HepG2 (cell line): ENCODE data around the gene GALNT10. TPM values are rescaled to one million over a fixed set of nuclear protein-coding genes. Genes with fewer than 3 reads are reported as not detected.

Experiments used
- ATAC-seq: fragments of 200-7000 bp; cut with Tn5 transposase; 3 replicates; pipeline ENCODE4 v1.9.1; 2020; ENCODE audit warnings: mild to moderate bottlenecking, moderate library complexity
- BruUV-seq: library from RNA; stranded (reverse); fragments of 400-500 nt; replicated peaks from 2 replicates; lab custom pipeline; 2021; lab: Mats Ljungman, UMichigan
- CTCF ChIA-PET: fragments of 300-600 bp; formaldehyde crosslinking; extraction: SDS; loops from one replicate; lab custom pipeline; 2021; ENCODE audit warnings: low total read pairs, inconsistent platforms, low intra/inter-chr PET ratio; lab: Yijun Ruan, JAX
- POLR2A ChIA-PET: fragments of 350-600 bp; sonication (Branson Sonifier 250); formaldehyde crosslinking; loops from one replicate; lab custom pipeline; 2020; ENCODE audit warnings: antibody characterized with exemption, inconsistent platforms; lab: Yijun Ruan, JAX
- DNase-seq: peaks from one replicate; pipeline ENCODE4 v3.0.0-alpha.2; 2015; ENCODE audit warnings: low spot score
- FAIRE-seq: peaks from 3 replicates; lab custom pipeline; 2011; peaks lifted over from hg19 to GRCh38; lab: Jason Lieb, UNC
- H2AFZ ChIP-seq: one replicate; pipeline ENCODE4 v1.6.1; 2011; ENCODE audit warnings: low read length, inconsistent platforms
- H3K27ac ChIP-seq: fragments of 300-600 bp; 3 replicates; pipeline ENCODE4 v1.8.0; 2011; ENCODE audit warnings: mixed run types, mild to moderate bottlenecking, mixed read lengths, low read length, inconsistent platforms; ENCODE audit not compliant: insufficient read depth; ENCODE audit errors: extremely low read length
- H3K27me3 ChIP-seq, 2 experiments: fragments of 200-600 bp in 1 of 2; 2 replicates in 1 of 2; 3 replicates in 1 of 2; pipeline versions ENCODE4 v1.6.0 to v1.8.0; 2011; ENCODE audit warnings: low read length in 2 of 2, mild to moderate bottlenecking in 2 of 2, moderate library complexity in 2 of 2, inconsistent platforms in 1 of 2; ENCODE audit not compliant: insufficient read depth in 2 of 2, control insufficient read depth in 1 of 2
- H3K36me3 ChIP-seq, 2 experiments: fragments of 200-600 bp in 1 of 2; replicated peaks in 1 of 2; 2 replicates in 1 of 2; 3 replicates in 1 of 2; pipeline versions ENCODE4 v1.5.1 to v1.8.0; 2011; ENCODE audit warnings: low read length in 2 of 2, inconsistent platforms in 1 of 2; ENCODE audit not compliant: insufficient read depth in 2 of 2, control insufficient read depth in 1 of 2
- H3K4me1 ChIP-seq: 2 replicates; pipeline ENCODE4 v1.5.1; 2012; ENCODE audit warnings: low read length, inconsistent platforms; ENCODE audit not compliant: insufficient read depth
- H3K4me2 ChIP-seq: 2 replicates; pipeline ENCODE4 v1.6.0; 2011; ENCODE audit warnings: low read depth, low read length, inconsistent platforms
- H3K4me3 ChIP-seq, 3 experiments: fragments of 200-600 bp in 1 of 3; sonication (generic), shearing (Covaris generic) in 1 of 3; replicated peaks in 1 of 3; 2 replicates each; pipeline ENCODE4 v1.5.1; 2011 to 2016; ENCODE audit warnings: low read length in 3 of 3, inconsistent platforms in 2 of 3, low read depth in 2 of 3, mild to moderate bottlenecking in 2 of 3, control low read depth in 1 of 3, mixed read lengths in 1 of 3; ENCODE audit not compliant: insufficient read depth in 1 of 3
- H3K79me2 ChIP-seq: one replicate; pipeline ENCODE4 v1.6.1; 2011; ENCODE audit warnings: low read length, inconsistent platforms; ENCODE audit not compliant: insufficient read depth
- H3K9ac ChIP-seq: 2 replicates; pipeline ENCODE4 v1.6.0; 2011; ENCODE audit warnings: mild to moderate bottlenecking, low read depth, low read length, inconsistent platforms; ENCODE audit not compliant: insufficient read depth
- H3K9me3 ChIP-seq: 2 replicates; pipeline ENCODE4 v1.5.1; 2012; ENCODE audit warnings: mild to moderate bottlenecking, low read length
- H4K20me1 ChIP-seq: 2 replicates; pipeline ENCODE4 v1.6.0; 2011; ENCODE audit warnings: inconsistent platforms, mild to moderate bottlenecking, low read length, moderate library complexity; ENCODE audit not compliant: insufficient read depth
- KDM2A ChIP-seq: sonication (generic); formaldehyde crosslinking; IDR thresholded peaks from 2 replicates; pipeline ENCODE4 v1.4.0; 2020; ENCODE audit warnings: low read depth, missing genetic modification reagents, borderline replicate concordance
- RBM22 ChIP-seq: fragments of 200-400 bp; formaldehyde crosslinking; optimal IDR thresholded peaks from 2 replicates; pipeline ENCODE3; 2017; ENCODE audit warnings: mild to moderate bottlenecking, low read length, moderate library complexity
- SIX4 ChIP-seq: sonication (generic); formaldehyde crosslinking; IDR thresholded peaks from 2 replicates; pipeline ENCODE4 v1.4.0; 2020; ENCODE audit warnings: missing genetic modification reagents
- SRY ChIP-seq: sonication (generic); formaldehyde crosslinking; IDR thresholded peaks from 2 replicates; pipeline ENCODE4 v1.8.0; 2022; ENCODE audit warnings: mild to moderate bottlenecking, missing genetic modification reagents
- TCF7 ChIP-seq: sonication (generic); IDR thresholded peaks from 2 replicates; pipeline ENCODE4 v1.6.1; 2016; ENCODE audit warnings: antibody characterized with exemption, low read depth
- ZNF235 ChIP-seq: sonication (generic); formaldehyde crosslinking; IDR thresholded peaks from 2 replicates; pipeline ENCODE4 v1.8.1; 2023; ENCODE audit warnings: mild to moderate bottlenecking, missing genetic modification reagents, borderline replicate concordance
- ZNF468 ChIP-seq: sonication (generic); formaldehyde crosslinking; IDR thresholded peaks from 2 replicates; pipeline ENCODE4 v1.8.0; 2022; ENCODE audit warnings: mild to moderate bottlenecking, moderate library complexity, missing genetic modification reagents
- ZSCAN12 ChIP-seq: sonication (generic); formaldehyde crosslinking; IDR thresholded peaks from 2 replicates; pipeline ENCODE4 v1.9.0; 2021; ENCODE audit warnings: mild to moderate bottlenecking, missing genetic modification reagents
- ZSCAN21 ChIP-seq: sonication (generic); formaldehyde crosslinking; IDR thresholded peaks from 2 replicates; pipeline ENCODE4 v1.8.0; 2022; ENCODE audit warnings: mild to moderate bottlenecking, missing genetic modification reagents, moderate library complexity, borderline replicate concordance
- WGBS: methylation state at CpG from one replicate; pipeline ENCODE4 v1.1.6; 2017; ENCODE audit warnings: low lambda C conversion rate; 5-methylcytosine and 5-hydroxymethylcytosine counted together
- in situ Hi-C: cut with HindIII; loops from 2 replicates; pipeline ENCODE4 v1.10.0; 2017; ENCODE audit warnings: low pct_unique_long_range_greater_than_20kb; ENCODE audit not compliant: extremely low pct_ligation_motif_present
- intact Hi-C: fragments of 100-400 bp; cut with micrococcal nuclease; formaldehyde crosslinking; loops from one replicate; pipeline ENCODE4 v1.10.0; 2022; ENCODE audit not compliant: unreplicated experiment
- polyA plus RNA-seq, 8 experiments: library from polyadenylated mRNA; depleted of rRNA in 3 of 8; stranded (reverse) in 7 of 8; unstranded in 1 of 8; fragments of >200 nt; fragmentation: Illumina TruSeq in 4 of 8; extraction: Trizol in 4 of 8; gene quantifications; 2 replicates each; pipeline versions ENCODE4 v1.2.1 to v1.2.3, GENCODE V29; 2011 to 2016; ENCODE audit warnings: low read depth in 4 of 8, missing spikeins in 1 of 8, mixed read lengths in 1 of 8; ENCODE audit not compliant: insufficient read depth in 1 of 8
- total RNA-seq, 5 experiments: library from RNA; depleted of rRNA; stranded (reverse); fragments of >200 nt; fragmentation: Illumina TruSeq; extraction: Trizol; gene quantifications; 2 replicates each; pipeline ENCODE4 v1.2.3, GENCODE V29; 2016; ENCODE audit warnings: low read depth in 1 of 5
- TF ChIP-seq, protein P1 (sequence below): sonication (generic); formaldehyde crosslinking; IDR thresholded peaks from 2 replicates; pipeline ENCODE4 v1.5.1; 2020; ENCODE audit warnings: mild to moderate bottlenecking, missing genetic modification reagents, moderate library complexity

GALNT10 gene
- total and polyA plus RNA-seq, 2 of the 13 experiments (the other 11 are each of a cell fraction or from before 2014, with no cell fraction given) = 8.1 to 11.2 TPM

- BruUV-seq = no TSS peak
- no peaks in the 10 kb centered on the region for H3K27me3 ChIP-seq
- no peak overlapping the region for H3K4me2 ChIP-seq
- no peaks in the 10 kb centered on the region for H3K9me3 ChIP-seq
- 97% methylated on average over 3 of the region's 3 CpGs for WGBS
- ATAC-seq (no peak), DNase-seq (no peak), FAIRE-seq (no peak)
- no peaks in the 10 kb centered on the region for H3K36me3 ChIP-seq
- ChIA-PET CTCF (no interaction called here), POLR2A (no interaction called here)
- H3K79me2 ChIP-seq = no peaks in the 10 kb centered on the region
- H3K4me3 ChIP-seq = no peak overlapping the region
- TF ChIP-seq, protein P1, sequence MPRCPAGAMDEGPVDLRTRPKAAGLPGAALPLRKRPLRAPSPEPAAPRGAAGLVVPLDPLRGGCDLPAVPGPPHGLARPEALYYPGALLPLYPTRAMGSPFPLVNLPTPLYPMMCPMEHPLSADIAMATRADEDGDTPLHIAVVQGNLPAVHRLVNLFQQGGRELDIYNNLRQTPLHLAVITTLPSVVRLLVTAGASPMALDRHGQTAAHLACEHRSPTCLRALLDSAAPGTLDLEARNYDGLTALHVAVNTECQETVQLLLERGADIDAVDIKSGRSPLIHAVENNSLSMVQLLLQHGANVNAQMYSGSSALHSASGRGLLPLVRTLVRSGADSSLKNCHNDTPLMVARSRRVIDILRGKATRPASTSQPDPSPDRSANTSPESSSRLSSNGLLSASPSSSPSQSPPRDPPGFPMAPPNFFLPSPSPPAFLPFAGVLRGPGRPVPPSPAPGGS (CRISPR knock-in tag) = no peak
- TF ChIP-seq SIX4 = no peak
- TF ChIP-seq ZNF468 (CRISPR knock-in tag) = no peak
- TF ChIP-seq ZNF235 (CRISPR knock-in tag) = no peak
- TF ChIP-seq ZSCAN21 = no peak
- in situ Hi-C loops = no loop called here
- intact Hi-C loops = no loop called here
- no peak overlapping the region for H2AFZ ChIP-seq
- no peaks in the 10 kb centered on the region for H3K4me1 ChIP-seq
- H4K20me1 ChIP-seq = no peaks in the 10 kb centered on the region
- H3K27ac ChIP-seq = no peak overlapping the region
- H3K9ac ChIP-seq = no peak overlapping the region
Measured at GRCh38 chr5:154268073-154268472, 77.5 kb downstream of the GALNT10 start.

DNA sequence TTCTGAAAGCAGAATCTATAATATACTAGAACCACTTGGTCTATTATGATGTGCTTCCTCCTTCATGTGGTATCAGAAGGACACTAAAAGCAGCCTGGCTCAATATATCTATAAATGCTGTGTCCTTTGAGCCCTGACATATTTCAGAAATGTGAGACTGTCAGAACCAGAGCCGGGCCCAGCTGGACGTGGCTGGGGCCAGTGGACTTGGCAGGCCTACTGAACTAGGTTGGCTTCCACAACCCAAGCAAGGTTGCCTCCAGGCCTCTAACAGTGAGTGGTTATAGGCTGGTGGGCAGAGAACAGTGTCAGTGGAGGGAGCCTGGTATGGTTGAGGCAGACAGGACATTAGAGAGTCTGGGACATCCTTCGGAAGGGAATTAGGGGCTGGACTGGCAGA, 78.9 kb downstream of the GALNT10 start:
- H3K4me3 ChIP-seq = no peak overlapping the region
- no peaks in the 10 kb centered on the region for H3K4me1 ChIP-seq
- no TSS peak for BruUV-seq
- FAIRE-seq = no peak
- H2AFZ ChIP-seq = no peak overlapping the region
- TF ChIP-seq KDM2A (CRISPR knock-in tag) (no peak), ZSCAN12 (CRISPR knock-in tag) (no peak), TCF7 (no peak), SRY (no peak), RBM22 (no peak)
- no peak overlapping the region for H3K9ac ChIP-seq
- ATAC-seq = no peak
- WGBS = 100% methylated on average over 2 of the region's 3 CpGs
- POLR2A ChIA-PET = no interaction called here
- no peaks in the 10 kb centered on the region for H3K9me3 ChIP-seq
- no peaks in the 10 kb centered on the region for H3K36me3 ChIP-seq
- no peak for DNase-seq
- H3K27ac ChIP-seq = no peak overlapping the region
- no peaks in the 10 kb centered on the region for H4K20me1 ChIP-seq
- intact Hi-C loops (no loop called here), in situ Hi-C loops (no loop called here)
- CTCF ChIA-PET = no interaction called here
- no peak overlapping the region for H3K4me2 ChIP-seq
- no peaks in the 10 kb centered on the region for H3K27me3 ChIP-seq
- H3K79me2 ChIP-seq = no peaks in the 10 kb centered on the region
